GM18909 (cell line): ENCODE results near the gene DNAH7.
"Not testable (repeated sequence)": the region's sequence is repeated elsewhere in the genome, so short reads cannot be mapped to it uniquely, and the experiment has no call there.

Experiments
- ATAC-seq: cut with Tn5 transposase; IDR thresholded peaks from one replicate; pipeline ENCODE4 v1.9.1; 2021; ENCODE audit warnings: mild to moderate bottlenecking; ENCODE audit not compliant: unreplicated experiment, poor library complexity

DNAH7 gene

GRCh38 chr2:196068271-196069209 is at the start of gene DNAH7:
Gene DNAH7, minus strand, starts transcription at chr2:196068837. Its CDS starts 126 bp downstream, at chr2:196068711.
- peak; percentile 99 for ATAC-seq

GRCh38 chr2:196117214-196117705 is 48.6 kb upstream of the DNAH7 start:
- ATAC-seq, result no peak

DNA sequence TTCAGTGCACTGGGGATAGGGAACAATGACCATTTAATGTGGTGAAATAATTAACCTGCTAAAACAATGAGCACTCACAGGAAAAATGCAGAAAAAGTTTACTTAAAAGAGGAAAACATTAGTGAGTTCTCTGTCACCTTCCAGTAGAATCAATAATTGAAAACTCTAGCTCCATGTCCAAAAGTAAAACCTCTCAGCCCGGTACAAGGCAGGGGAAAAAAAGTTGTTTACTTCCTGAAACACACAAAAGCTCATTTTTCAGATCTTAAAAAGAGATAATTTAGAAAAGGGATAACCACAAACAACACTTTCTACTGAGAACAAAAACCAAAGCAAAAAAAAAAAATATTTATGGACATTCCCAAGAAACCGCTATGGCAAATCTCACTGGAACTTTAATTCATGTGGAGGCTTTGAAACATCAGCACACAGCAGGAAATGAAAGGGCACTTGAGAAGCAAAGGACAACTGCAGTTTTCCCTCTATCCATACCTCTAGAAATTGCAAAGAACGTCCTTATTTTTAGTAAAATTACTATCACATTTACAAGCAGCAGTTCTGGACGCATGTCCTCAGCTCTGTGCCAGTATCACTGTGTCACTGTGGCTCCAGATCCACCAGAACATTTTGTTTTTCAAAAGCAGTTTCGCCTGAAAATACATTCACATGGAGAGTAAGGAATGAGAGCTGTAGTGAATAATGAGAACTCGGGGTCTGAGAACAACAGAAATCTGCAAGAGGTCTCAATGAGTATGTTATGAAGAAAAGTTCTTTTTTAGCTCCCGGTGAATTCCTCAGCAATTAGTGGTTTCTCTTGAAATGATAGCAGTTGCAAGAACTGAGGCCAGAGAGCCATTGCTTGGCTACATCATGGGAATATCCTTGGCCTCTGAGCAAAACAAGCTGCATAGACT is 44.7 kb upstream of the DNAH7 start:
- ATAC-seq, result no peak

DNA sequence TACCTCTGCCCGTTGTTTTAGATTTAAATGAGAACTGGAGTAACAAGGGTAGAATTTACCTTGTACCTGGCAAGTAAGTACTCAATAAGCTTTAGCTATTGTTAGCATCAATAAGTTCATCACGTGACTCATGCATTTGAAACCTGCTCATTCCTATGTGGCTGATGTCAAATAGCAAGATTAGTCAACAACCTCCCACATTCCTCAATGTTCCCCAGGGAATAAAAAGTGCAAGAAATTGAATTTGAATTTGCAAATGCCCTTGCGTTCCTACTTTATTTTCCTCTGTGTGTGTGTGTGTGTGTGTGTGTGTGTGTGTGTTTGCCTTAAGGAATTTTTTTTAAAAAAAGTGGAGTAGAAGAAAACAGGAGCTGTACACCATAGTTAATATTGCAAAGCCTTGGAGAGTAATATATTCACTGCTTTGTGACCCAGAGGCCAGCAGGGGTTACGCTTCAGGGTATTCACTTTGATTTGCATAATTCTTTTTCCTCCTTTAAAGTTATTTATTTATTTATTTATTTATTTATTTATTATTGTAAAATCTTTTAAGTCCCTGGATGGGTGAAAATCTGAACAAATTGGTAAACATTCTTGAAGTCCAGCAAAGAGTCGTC is 43.9 kb upstream of the DNAH7 start:
- no peak for ATAC-seq

- ATAC-seq, result no peak
Observed at GRCh38 chr2:196108604-196109003, 40.0 kb upstream of the DNAH7 start.

- no peak for ATAC-seq
Observed at GRCh38 chr2:196105951-196106350, 37.3 kb upstream of the DNAH7 start.

DNA sequence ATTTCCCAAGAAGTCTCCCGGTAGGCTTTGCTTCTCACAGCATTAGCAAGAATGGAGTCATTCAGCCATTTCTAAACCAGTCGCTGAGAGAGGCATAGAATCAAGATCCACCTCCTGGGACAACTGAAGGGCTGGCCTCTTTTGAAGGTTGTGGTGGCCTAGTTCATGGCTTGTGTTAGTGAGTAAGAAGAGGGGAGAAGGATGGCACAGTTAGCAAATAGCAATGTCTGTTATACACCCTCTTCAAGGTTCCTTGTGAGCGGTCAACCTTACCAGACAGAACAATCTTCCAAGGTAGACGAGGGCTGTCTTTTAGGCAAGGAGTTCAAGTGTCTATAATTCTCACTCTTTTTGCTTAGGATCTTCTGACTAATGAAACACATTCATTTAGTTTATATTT is 35.4 kb upstream of the DNAH7 start:
- no peak for ATAC-seq

DNA sequence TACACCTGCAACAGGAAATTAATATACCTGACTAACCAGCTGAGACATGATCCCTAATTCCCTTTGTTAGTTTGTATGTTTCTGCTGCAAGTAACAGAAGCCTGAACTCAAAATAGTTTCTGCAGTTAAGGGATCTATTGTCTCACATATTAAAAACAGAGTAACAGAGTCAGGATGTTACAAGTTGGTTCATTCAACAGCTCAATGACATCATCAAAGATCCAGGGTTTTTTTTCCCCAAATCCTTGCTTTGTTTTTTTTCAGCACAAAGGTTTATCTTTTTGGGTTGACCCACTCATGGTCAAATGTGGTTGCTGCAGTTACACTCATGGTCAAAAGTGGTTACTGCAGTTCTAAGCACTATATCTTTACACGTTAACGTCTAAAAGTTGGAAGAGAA is 35.0 kb upstream of the DNAH7 start:
- no peak for ATAC-seq

DNA sequence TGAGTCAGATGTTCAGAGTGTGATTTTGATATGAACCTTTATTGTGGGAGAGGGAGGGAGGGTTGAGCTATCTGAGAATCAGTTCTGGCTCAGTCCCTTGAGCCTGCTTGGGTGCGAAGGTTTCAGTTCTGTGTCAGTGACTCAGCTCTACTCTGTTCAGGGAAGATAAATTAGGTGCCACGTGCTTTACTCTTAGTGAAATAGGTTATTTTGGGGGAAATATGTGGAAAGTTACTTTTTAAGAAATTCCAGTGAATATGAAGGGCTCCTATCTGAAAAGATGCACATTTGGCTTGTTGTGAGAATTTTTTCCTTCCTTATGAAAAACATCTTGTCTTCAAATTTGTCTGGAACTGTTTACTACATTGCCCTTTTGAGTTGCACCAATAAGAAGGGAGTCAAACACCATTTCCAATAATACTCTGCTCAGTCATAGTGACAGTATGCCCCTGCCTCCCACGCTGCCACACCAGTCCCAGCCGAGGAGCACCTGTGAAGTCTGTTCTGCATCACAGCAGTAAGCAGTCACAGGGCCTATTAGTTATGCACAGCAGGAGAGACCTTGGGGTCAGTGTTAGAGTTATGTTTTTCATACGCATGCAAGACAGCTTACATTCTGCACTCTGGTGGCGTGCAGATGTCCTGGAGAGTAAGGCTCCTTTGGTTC is 32.8 kb upstream of the DNAH7 start:
- ATAC-seq, result peak; percentile 99

DNA sequence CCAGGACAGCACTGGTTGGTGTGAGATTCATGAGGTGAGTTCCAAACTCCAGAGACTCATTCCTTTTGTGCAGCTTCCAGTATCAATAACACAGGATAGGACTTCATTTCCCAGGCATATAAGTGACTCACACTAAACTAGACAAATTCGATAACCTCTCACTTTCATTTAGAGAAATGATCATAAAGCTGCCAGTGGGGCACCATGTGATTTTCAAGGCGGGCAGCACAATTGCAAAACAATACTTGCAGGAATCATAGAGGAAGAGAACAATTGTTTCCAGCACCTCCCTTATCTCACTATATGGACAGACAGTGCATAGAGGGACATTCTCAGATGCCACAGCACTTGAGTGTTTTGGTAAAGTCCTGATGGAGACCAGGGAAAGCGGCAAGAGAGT is 31.3 kb upstream of the DNAH7 start:
- ATAC-seq, result no peak

DNA sequence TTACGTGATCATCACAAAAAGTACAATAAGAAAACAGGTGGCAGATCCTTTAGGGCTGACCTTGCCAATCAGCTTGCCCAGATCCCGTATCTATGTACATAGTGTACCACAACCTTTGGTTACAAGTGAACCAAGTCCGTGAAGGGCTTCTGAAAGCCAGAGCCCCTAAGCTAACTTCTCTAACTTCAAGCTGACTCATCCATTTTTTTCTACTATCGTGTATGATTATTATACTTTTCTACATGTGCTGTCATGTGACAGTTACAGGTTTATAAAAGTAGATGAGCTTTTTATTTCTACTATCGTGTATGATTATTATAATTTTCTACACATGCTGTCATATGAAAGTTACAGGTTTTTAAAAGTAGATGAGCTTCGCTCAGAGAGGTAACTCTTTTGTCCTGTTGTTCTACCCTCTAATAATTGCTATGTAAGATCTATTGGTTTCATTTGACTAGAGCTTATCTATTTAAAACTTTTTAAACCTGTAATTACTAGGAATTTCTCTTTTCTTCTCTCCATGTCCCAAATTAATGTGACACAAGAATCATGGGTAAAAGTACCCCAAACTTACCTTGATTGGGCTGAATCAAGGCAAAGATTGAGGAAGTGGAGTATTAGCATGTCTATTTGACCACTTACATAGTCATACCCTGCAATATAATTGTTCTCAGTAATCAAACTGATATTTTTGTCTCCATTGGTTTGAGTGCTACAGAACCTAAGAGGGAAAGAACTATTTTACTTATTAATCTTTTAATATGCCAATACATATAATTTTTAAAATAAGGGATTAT is 29.4 kb upstream of the DNAH7 start:
- no peak for ATAC-seq

DNA sequence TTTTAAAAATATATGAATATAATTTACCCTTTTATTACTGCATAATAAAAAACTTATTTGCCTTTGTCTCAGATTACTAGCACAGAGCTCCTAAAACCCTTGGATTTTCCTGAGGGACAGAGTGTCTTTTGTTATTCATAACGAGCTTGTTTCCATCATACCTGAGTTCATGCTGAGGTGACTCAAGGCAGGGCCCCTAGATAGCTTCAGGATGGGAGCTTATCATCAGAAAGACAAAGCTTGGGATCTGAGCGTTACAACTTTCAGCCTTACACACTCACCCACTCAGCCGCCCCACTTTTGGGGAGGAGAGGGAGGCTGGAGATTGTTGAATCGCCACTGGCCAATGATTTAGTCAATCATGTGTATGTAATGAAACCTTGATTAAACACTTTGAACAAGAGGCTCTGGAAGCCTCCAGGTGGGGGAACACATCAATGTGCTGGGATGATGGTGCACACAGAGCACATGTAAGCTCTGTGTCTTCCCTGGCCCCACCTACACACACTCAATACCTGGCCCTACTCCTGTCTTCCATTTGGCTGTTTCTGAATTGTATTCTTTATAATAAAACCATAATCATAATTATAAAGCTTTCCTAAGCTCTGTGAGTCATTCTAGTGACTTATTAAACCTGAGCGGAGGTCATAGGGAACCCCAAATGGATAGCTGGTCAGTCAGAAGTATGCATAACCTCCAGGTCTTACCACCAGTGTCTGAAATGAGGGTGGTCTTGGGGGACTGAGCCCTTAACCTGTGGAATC is 28.5 kb upstream of the DNAH7 start:
- ATAC-seq, result no peak

GRCh38 chr2:196096264-196096663 is 27.6 kb upstream of the DNAH7 start:
- ATAC-seq, result no peak

DNA sequence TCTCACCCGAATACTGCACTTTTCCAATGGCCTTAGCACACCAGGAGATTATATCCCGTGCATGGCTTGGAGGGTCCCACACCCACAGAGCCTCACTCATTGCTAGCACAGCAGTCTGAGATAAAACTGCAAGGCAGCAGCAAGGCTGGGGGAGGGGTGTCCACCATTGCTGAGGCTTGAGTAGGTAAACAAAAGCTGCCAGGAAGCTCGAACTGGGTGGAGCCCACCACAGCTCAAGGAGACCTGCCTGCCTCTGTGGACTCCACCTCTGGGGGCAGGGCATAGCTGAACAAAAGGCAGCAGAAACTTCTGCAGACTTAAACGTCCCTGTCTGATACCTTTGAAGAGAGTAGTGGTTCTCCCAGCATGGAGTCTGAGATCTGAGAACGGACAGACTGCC is 20.8 kb upstream of the DNAH7 start:
- ATAC-seq, result not testable (repeated sequence)

- ATAC-seq, result no peak
Observed at GRCh38 chr2:196088203-196088602, 19.6 kb upstream of the DNAH7 start.

DNA sequence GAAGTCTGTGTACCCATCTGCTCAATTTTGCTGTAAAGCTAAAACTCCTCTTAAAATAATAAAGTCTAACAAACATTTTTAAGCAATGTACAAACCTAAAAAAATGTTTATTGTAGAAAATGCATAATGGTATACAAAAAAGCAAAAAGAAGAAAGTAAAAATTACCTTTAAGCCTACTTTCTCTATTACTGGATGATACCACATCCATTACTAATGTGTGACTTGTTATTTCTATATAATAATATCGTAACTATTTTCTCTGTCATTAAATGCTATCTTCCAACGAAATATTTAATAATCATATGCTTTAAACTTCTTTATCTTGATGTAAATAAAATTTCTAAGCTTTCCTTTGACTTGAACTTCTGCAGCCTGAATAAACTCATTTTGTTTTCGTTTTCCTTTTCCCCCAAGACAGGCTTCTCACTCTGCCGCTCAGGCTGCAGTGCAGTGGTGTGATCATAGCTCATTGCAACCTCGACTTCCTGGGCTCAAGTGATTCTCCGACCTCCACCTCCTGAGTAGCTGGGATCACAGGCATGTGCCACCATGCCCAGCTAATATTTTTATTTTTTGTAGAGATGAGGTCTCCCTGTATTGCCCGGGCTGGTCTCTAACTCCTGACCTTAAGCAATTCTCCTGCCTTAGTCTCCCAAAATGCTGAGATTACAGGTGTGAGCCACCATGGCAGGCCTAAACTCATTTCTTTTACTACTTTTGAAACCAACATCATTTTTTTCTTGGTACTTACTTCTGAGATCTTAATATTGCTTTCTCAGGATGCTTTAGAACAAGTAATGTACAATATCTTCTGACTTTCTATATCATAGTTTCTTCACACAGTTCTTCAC is 18.1 kb upstream of the DNAH7 start:
- no peak for ATAC-seq

DNA sequence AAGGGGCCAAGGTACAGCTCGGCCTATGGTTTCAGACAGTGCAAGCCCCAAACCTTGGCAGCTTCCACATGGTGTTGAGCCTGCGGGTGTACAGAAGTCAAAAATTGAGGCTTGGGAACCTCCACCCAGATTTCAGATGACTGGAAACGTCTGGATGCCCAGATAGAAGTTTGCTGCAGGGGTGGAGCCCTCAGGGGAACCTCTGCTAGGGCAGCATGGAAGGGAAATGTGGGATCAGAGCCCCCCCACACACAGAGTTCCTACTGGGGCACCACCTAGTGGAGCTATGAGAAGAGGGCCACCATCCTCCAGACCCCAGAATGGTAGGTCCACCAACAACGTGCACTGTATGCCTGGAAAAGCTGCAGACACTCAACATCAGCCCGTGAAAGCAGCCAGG is 15.0 kb upstream of the DNAH7 start:
- no peak for ATAC-seq

- peak; percentile 46 for ATAC-seq
Observed at GRCh38 chr2:196080526-196080925, 11.9 kb upstream of the DNAH7 start.
